ENCODE data around the gene KDSR.
"Not testable (repeated sequence)": the region's sequence is repeated elsewhere in the genome, so short reads cannot be mapped to it uniquely, and the experiment has no call there.

KDSR gene

DNA sequence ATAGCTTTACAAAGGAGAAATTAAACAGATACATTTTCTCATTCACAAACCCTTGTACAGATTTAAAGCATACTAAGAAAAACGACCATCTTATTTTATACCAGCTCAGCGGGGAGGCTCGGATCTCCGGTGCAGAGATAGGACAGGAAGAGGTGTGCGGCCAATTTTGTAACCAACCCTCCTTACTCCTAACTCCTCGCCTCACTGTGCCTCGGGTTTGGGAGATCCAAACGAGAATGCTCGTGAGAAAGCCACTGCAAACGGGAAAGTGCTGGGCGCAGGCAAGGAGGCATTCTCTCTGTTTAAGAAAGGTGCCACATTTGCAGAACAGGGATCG, 1.2 kb downstream of the KDSR start:
- DNase-seq, result no peak

DNA sequence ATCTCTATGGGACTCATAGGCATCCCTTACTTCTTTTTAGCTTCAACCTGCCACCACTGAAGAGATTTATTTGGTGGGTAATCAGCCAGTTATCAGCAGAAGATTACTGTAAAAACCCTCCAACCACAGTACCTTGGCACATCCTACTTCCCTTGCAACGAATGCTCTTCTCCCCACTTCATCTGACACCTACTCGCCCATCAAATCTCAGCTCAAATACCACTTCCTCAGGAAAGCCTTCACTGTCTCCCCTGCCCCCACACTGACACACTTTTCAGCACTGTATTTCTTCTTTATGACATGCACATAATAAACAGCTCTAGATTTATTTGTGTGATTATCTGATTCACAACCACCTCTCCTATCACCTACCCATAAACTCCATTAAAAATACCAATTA, 3.1 kb downstream of the KDSR start:
- DNase-seq, result peak; percentile 12

DNA sequence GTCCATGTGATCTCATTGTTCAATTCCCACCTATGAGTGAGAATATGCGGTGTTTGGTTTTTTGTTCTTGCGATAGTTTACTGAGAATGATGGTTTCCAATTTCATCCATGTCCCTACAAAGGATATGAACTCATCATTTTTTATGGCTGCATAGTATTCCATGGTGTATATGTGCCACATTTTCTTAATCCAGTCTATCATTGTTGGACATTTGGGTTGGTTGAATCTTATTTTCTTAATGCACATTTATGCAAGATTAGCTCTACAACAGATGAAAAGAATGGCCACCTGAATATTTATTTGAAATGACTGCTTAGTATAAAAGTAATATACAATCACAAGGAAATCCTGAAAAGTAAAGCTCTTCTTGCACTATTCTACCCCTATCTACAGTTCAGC, 3.6 kb downstream of the KDSR start:
- not testable (repeated sequence) for DNase-seq

DNA sequence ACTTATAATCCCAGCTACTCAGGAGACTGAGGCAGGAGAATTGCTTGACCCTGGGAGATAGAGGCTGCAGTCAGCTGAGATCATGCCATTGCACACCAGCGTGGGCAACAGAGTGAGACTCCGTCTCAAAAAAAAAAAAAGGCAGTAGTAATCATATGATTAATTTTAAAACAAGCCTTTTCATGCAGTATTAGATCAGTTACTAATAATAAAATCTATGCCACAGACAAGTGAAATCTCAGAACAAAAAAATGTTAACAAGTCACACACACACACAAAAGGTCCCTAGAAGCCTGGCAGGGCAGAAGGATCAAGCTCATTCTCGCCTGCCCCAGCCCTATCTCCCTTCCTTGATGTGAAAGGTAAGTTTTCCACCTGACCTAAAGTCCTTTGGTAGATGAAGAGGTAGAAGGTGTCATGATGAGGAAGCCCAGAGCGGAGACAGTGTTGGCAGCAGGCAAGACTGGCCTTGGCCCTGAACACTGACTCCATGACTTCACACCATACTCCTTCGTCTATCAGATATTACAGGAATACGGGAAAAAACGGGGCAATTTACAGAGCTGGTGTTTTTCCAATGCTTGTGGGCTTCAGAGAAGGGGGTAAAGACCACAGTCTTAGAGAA, 10.6 kb downstream of the KDSR start:
- DNase-seq, result no peak

DNA sequence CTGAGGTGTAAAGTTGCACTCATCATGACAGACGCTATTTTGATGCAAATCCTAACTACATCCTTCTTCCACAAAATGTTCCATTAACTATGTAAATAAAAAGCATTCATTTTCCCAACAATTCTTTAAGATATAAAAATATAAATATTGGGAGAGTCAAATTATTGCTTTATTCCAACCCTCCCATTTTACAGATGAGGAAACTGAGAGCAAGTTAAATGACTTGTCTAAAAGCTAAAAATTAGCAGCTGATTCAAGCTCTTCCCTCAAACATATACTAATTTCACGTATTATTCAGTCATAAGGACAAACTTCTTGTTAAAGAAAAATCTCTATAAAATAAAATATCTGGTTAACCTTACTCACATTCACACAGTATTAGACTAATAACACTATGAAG, 16.8 kb downstream of the KDSR start:
- DNase-seq, result no peak

DNA sequence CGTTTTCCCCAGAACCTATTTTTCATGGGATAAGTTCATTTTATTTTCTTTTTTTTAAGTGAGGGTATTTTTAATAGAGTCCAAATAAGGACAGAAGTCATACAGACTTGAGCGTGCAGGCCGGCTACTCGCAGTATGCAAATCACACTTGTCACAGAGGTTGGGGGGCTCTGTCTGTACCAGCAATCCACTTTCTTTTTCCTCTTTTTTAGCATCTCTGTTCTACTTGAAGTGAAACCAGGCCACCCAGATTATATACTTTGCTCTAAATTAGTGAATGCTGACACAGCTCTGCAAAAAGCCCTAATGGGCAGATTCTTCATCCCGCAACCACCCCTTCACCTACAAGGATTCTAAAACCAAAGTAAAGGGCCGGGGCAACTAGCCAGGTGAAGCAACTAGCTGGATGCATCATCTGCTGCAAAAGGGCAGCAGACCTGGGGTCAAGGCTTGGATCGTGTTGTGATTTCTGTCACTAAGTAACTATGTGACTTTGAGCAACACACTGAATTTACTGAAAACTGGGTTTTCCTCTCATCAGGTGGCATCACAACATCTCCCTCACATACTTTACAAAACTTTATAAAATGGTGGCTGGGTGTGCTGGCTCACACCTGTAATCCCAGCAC, 18.4 kb downstream of the KDSR start:
- no peak for DNase-seq

DNA sequence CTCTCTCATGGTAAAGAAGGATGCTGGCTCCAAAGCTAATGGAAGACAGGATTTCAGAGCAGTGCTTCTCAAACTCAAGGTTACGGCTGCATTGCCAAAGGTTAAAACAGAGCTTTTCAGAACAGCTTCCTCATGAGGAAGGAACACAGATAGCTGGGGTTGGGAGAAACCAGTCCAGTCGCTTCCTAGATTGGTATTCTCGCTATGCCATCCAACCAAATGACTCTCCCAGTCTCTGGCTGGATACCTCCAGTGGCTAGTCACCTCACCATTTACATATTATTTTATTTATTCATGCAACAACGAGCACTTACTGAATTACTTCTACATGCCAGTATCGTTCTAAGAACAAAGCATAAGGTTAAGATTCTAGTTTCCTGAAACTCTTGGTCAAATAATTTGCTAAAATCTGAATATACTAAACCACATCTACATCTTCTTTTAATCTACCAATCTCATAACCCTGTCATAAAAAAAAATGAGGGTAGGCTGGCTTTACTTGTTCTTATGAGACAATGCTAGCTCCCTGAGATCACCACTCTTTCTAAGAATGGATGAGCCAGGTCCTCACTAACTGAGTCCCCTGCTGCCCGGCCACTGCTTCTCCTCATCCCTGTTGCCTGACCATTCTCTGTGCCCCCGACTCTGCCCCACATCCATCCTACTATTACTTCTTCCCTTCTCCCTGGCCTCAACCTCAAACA, 20.4 kb downstream of the KDSR start:
- DNase-seq, result no peak

DNA sequence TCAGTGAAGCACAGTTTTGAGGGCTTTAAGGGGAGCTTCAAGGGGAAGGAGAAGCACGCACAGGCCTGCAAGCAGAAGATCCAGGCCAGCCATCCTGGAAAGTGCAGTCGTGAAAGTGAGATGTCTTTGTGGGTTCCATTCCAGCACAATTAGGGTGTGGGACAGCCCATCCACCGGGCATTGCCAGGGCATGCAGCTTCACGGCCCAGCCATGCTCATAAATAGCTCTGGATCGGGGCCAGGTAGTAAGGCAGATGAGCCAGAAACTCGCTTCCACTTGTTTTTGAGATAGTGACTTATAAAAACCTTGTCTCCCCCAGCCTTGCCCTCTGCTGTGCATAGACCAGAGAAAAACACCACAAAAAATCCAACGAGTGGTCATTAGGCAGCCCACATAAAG, 21.0 kb downstream of the KDSR start:
- DNase-seq, result no peak

DNA sequence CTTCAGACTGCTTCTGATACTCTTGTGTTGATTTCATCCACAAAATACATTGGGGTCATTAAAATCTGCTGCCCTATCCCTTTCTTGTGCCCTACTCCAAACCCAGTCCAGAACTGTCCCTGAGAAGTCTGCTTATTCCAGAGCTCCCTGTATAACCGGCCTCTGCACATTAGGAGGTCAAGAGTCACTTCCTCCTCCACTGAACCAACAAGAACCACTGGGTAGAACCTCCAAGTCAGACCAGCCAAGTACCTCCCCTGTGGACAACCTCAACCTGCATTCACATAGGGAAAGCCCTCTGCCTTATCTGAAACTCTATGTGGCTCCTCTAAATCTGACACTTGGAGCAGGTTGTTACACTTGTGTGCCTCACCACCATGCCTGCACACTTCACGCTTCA, 22.1 kb downstream of the KDSR start:
- no peak for DNase-seq

DNA sequence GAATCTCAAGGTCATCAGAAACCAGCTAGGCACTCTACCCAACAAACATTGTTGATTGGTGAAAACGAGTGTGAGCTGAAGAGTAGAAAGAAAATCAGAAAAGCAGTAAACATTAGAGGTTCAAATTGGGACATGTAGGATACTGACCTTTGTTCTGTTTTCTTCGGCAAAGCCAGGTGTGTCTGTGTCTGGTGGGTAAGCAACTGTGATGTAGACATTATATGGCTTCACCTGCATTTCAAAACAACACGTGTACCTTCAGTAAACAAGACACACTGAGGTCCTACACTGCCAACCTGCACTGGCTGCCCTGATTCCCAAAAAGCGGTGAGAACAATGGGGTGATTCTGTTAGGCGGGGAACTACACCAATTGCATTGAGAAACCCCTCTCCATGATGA, 22.7 kb downstream of the KDSR start:
- DNase-seq, result no peak

DNA sequence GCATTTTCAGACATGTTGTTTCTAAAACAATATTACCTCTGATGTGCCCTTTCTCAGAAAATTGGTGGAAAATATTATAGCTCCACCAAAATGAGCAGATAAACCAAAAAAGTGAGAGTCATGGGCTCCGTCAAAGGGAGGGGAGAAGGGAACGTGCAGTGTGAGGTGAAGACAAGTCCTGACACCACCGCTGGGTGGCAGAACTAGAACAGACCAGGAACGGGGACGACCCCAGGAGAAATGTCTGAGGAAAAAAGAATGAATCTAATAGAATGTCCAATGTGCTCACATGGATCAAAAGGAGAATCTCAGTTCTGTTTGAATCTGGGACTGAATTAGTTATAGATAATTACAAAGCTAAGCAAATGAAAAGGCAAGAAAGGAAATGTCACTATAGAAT, 24.8 kb downstream of the KDSR start:
- peak; percentile 18 for DNase-seq

DNA sequence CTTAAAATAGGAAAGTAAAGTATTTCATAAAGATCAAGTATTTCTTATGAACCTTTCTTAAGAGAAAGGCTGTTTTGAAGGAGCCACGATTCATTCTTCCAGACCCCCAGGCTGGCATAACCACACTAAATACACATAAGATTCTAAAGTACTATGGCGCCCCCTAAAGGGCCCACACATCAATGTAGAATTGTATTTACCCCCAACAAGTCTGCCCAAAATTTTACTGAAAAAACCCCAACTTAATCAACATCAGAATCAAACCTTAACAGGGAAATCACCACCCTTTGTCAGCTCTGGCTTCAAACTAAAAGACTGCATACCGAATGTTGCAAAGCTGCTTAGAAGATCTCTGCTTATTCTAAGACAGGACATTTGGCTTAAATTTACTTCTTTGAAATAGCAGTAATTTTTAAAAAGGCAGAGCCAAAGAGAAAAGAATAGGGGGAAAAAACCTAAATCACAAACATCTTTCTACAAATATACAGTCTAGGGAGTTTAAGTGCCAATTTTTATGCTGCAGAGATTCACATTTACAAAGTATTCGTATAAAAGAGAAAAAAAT, 27.0 kb downstream of the KDSR start:
- peak; percentile 55 for DNase-seq

DNA sequence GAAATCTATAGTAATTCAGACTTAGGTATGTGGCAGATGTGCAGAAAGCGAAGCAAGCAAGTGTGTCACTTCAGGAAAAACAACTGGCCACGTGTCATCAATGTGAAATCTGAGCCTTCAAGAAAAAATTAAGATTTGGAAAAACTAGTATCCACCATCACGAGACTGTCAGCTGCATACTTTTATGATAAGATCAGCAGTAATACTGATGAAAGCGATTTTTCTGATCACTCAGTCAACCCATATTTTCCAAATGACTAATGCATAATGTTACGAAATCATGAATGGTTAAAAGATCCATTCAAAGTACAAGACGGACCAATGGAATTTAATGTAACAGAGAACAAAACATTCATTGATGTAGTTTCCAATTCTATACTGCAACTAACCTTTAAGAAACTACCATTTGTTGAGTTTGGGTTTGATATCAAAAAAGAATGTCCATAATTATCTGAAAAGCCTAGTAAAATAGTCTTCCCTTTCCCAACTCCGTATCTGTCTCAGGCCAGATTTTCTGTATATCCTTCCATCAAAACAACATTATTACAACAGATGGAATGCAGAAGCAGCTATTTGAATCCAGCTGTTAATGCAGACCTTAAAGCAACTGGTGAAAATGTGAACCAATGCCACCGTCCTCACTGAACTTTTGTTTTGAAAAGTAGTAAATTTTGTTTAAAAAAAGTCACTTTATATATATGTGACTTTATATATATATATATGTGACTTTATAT, 30.5 kb downstream of the KDSR start:
- DNase-seq, result no peak

DNA sequence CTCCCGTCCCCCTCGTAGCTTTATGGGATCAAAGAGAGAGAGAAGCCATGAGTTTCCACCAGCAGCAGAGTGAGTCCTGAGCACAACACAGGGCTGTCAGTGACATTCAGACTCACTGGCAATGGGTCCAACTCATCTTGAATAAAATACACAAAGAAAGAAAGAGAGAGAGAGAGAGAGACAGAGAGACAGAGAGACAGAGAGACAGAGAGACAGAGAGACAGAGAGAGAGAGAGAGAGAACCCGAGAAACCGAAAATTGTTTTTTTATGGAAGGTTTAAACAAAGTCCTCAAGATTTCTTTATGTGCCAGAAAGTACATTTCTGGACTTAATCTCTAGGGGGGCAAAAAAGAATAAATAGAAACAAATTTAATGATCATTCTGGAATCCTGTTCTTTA, 35.9 kb downstream of the KDSR start:
- DNase-seq, result no peak

DNA sequence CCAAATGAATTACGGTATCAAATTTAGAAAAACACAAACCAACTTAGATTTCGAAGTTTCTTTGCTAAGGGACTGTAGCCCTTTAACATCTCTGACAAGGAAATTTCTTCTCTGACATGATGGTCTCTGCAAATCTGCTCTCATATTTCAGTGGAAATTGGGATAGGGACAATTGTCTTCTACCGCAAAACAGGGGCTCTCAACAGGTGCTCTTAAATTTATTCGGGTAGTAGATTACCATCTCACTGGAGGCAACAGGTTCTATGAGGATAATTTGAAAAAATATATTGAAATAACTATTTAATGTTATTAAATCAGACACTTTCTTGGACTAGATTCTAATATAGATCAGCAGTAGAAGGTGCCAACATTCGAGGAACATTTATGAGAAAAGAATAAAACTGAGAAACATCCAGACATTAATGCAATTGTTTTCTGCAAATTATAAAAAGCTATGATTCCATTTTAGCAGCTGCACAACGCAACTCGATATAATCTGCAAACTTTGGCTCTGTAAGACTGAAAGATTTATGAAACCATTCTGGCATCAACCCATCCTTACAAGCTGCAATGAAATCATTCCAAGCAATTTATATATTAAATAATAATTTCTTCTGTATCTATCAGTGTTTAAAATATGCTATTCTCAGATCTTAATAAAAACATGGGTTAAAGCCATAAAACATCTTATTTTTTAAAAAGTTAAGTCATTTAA, 37.4 kb downstream of the KDSR start:
- no peak for DNase-seq

DNA sequence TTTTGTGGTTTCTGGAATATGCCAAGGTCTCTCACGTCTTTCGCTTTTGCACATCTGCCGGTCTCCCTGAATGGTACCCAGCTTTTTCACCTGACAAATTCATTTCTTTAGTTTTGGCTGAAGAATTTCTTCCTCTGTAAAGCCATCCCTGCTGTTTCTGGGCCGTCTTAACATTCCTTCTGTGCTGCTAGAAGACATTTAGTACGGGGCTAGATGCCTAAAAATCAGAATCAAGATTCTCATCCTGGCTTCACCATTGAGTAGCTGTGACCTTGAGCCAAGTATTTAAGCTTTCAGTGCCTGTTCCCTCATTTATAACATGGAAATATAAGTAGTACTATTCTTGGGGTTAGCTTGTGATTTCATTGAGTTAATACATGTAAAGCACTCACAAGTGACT, 41.0 kb downstream of the KDSR start:
- no peak for DNase-seq

DNA sequence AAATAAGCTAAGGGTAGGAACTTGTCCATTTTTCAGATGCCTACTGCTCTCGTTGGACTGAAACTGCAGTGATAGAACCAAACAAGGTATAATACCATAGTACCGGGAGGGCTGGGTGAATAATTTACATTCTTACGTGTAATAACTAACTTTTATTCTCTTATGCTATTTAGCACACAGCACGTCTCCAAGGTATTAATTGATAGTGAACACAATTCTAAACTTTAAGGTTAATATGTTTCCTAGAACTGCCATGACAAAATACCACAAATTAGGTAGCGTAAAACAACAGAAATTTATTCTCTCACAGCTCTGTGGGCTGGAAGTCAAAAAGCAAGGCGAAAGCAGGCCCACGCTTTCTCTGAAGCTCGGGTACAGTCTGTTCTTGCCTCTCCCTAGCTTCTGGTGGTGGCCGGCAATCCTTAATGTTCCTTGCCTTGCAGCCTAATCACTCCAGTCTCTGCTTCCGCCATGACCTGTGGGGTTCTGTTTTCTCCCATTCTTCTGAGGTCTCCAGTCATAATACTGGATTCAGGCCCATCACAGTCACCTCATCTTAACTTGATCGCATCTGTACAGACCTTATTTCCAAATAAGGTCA, 41.8 kb downstream of the KDSR start:
- no peak for DNase-seq

DNA sequence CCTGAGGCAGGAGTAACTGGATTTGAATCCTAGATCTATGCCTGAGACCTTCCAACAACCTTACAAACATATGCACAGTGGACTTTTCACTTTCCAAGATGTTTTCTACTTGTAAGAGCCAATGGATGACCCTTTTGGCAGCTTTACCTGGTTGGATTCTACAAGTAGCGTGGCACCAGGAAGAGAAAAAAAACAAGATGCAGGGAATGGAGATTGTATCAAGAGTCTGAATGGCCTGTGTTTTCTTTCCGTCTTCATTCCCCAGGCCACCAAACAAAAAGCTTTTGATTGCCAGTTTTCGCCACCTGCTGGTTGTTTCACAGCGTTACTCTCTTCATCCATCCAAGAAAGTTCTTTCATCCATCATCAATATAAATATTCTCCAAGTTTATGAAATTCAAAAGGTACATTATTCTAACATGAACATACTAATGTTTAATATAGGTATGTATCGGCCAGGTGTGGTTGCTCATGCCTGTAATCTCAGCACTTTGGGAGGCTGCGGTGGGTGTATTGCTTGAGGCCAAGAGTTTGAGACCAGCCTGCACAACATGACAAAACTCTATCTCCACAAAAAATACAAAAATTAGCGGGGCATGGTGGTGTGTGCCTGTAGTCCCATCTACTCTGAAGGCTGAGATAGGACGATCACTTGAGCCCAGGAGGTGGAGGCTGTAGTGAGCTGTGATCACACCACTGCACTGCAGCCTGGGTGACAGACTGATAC, 43.9 kb downstream of the KDSR start:
- peak; percentile 76 for DNase-seq

DNA sequence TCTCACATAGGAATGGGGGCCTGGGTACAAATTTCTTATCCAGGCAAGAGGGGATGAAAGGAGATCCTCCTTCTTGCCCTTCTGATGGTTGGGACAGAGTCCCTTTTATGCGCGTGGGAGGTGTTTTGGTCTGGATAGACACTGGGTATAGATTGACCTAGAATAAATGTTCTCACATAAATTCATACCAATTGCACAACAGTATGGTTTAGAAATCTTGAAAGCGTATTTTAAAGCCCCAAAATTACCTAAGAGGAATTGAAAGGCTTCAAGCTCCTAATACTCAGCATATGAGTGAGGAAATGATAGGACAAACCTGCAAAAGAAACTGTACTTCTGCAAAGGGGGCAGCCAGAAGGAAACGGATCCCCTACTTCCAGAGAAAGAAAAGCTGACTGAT, 44.8 kb downstream of the KDSR start:
- peak; percentile 92 for DNase-seq

DNA sequence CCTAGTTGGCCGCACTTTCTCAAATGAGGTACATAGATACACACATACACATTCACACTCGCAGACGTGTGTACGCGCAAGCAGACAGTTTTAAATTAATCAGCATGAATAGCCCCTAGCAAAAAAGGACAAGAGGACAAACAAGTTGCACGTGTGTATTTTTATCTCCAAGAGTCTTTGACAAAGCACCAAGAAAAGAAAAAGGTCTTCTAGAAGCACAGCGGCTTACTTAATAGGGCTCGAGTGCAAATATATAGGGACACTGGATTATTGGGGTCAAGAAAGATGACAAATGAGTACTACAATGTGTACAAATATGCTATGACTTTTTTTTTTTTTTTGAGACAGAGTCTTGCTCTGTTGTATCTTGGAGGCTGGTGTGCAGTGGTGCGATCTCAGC, 45.7 kb downstream of the KDSR start:
- no peak for DNase-seq

DNA sequence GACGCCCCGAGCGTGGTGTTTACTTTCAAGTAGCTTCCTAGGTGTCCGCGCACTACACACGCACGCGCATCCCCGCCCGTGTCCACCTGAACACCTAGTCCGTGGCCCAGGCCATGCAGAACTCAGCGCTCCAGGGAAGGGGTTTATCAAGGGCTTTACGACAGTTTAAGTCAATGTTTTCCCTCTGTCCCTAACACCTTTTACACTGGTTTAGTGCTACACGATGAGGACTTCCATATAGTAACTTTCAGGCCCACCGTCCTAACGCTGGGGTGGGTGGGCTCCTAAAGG, 46.1 kb downstream of the KDSR start:
- no peak for DNase-seq

All from inflammatory macrophage treated with lipopolysaccharide for 4 hours (primary cell).